ENCODE data around the gene PTRHD1. TPM values are rescaled to one million over a fixed set of nuclear protein-coding genes. Genes with fewer than 3 reads are reported as not detected.

PTRHD1 gene
- total RNA-seq, 3 donors from 2014 or later (not counting 1 experiment from before 2014, with no cell fraction given), result 12.7 to 22.9 (median 15.9) TPM

DNA sequence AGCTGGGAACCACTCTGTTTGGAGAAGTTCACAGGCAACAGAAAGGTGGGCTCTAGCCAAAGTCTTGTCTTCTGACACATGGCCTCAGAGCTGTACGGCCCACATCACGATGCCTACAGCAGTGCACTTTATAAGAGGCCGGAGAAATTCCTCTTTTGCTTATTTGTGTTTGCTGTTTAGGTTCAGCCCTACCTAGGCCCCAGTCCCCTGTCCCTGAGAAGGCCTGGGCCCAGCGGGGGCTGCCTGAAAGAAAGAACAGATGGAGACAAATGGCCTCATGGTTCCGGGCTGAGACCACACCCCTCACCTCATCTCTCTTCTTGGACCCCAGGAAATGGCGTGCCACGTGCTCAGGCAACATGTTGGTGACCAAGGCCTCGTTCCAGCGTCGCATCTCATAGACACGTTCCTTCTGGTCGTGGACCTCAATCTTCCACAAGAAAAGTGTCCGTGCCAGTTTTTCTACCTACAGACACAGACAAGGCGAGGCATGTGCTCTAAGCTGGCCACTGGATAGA is 30.9 kb upstream of the PTRHD1 start:
- TF ChIP-seq, protein P1, sequence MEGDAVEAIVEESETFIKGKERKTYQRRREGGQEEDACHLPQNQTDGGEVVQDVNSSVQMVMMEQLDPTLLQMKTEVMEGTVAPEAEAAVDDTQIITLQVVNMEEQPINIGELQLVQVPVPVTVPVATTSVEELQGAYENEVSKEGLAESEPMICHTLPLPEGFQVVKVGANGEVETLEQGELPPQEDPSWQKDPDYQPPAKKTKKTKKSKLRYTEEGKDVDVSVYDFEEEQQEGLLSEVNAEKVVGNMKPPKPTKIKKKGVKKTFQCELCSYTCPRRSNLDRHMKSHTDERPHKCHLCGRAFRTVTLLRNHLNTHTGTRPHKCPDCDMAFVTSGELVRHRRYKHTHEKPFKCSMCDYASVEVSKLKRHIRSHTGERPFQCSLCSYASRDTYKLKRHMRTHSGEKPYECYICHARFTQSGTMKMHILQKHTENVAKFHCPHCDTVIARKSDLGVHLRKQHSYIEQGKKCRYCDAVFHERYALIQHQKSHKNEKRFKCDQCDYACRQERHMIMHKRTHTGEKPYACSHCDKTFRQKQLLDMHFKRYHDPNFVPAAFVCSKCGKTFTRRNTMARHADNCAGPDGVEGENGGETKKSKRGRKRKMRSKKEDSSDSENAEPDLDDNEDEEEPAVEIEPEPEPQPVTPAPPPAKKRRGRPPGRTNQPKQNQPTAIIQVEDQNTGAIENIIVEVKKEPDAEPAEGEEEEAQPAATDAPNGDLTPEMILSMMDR (IDR thresholded peaks at IDR 0.05), result no peak
- Histone ChIP-seq H3K36me3 (ENCODE audit: control insufficient read depth, insufficient read depth, low read length) (peaks cover 19% of the 10 kb centered on the region), H3K4me1 (ENCODE audit: control insufficient read depth, insufficient read depth, low read length) (peaks cover 15% of the 10 kb centered on the region), H3K27ac (ENCODE audit: low read length) (no peak overlapping the region), H3K27me3 (ENCODE audit: control insufficient read depth, insufficient read depth, low read length) (no peaks in the 10 kb centered on the region), H3K9me3 (ENCODE audit: control insufficient read depth, insufficient read depth, low read length) (no peaks in the 10 kb centered on the region), H3K4me3 (ENCODE audit: low read length) (no peak overlapping the region)
- Mint-ChIP-seq H3K27me3 (ENCODE audit: low read depth in 2 of 2) (no peaks in the 10 kb centered on the region), H3K4me3 (no peak overlapping the region), H3K9me3 (no peaks in the 10 kb centered on the region), H3K36me3 (no peaks in the 10 kb centered on the region), H3K4me1 (peaks cover 24% of the 10 kb centered on the region in 2 donors), H3K27ac (no peak overlapping the region)
- intact Hi-C loops (cut with micrococcal nuclease), result no loop called here
- 96% methylated on average over 14 of the region's 14 CpGs for WGBS (ENCODE audit: insufficient coverage)
- ATAC-seq, result no peak
- peak in 1 of 2 donors; percentile 13 for DNase-seq

DNA sequence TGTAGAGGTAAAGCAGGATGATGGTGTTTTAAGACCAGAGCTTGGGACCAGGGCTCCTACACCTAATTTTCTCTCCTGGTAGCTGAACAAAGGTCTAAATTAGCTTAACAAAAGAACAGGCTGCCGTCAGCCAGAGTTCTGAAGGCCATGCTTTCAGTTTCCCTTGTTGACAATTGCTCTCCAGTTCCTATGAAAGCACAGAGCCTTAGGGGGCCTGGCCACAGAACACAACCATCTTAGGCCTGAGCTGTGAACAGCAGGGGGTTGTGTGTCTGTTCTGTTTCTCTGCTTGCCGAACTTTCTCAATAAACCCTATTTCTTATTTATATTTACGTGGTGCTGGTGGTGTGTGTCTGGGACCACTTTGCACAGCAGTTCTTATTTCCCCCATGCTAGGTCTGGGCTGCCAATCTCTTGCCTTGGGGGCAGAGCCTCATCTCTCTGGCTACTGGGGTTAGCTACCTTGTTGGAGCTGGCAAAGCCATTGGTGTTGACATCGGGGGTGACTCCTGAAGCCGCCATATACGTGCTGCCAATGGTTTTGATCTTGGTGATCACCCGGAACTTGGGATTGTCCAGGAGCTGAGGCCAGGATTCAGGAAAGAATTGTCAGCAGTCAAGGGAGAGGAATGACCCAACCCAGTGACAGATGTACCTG is 29.0 kb upstream of the PTRHD1 start:
- intact Hi-C loops (cut with micrococcal nuclease), result no loop called here
- no peaks in the 10 kb centered on the region for H3K9me3 Mint-ChIP-seq
- Histone ChIP-seq H3K36me3 (ENCODE audit: control insufficient read depth, insufficient read depth, low read length) (peaks cover 30% of the 10 kb centered on the region), H3K27ac (ENCODE audit: low read length) (no peak overlapping the region), H3K9me3 (ENCODE audit: control insufficient read depth, insufficient read depth, low read length) (no peaks in the 10 kb centered on the region), H3K4me1 (ENCODE audit: control insufficient read depth, insufficient read depth, low read length) (peaks cover 10% of the 10 kb centered on the region), H3K27me3 (ENCODE audit: control insufficient read depth, insufficient read depth, low read length) (no peaks in the 10 kb centered on the region), H3K4me3 (ENCODE audit: low read length) (no peak overlapping the region)
- H3K4me3 Mint-ChIP-seq, result no peak overlapping the region
- WGBS (ENCODE audit: insufficient coverage), result 93% methylated on average over 5 of the region's 7 CpGs
- peaks cover 7% of the 10 kb centered on the region for H3K36me3 Mint-ChIP-seq
- H3K4me1 Mint-ChIP-seq, result peaks cover 16 to 17% of the 10 kb centered on the region in 2 donors
- no peaks in the 10 kb centered on the region for H3K27me3 Mint-ChIP-seq (ENCODE audit: low read depth in 2 of 2)
- DNase-seq, result no peak
- TF ChIP-seq, protein P1 (IDR thresholded peaks at IDR 0.05), result no peak
- peak overlapping the region in 1 of 2 donors; percentile 45 for H3K27ac Mint-ChIP-seq
- no peak for ATAC-seq

- Histone ChIP-seq H3K4me3 (ENCODE audit: low read length) (no peak overlapping the region), H3K4me1 (ENCODE audit: control insufficient read depth, insufficient read depth, low read length) (peaks cover 8% of the 10 kb centered on the region), H3K9me3 (ENCODE audit: control insufficient read depth, insufficient read depth, low read length) (no peaks in the 10 kb centered on the region), H3K27ac (ENCODE audit: low read length) (no peak overlapping the region), H3K27me3 (ENCODE audit: control insufficient read depth, insufficient read depth, low read length) (no peaks in the 10 kb centered on the region), H3K36me3 (ENCODE audit: control insufficient read depth, insufficient read depth, low read length) (peaks cover 35% of the 10 kb centered on the region)
- TF ChIP-seq, protein P1 (IDR thresholded peaks at IDR 0.05), result no peak
- DNase-seq (no peak), ATAC-seq (no peak)
- H3K4me1 Mint-ChIP-seq, result peaks cover 9 to 10% of the 10 kb centered on the region in 2 donors
- no peaks in the 10 kb centered on the region for H3K27me3 Mint-ChIP-seq (ENCODE audit: low read depth in 2 of 2)
- no peak overlapping the region for H3K4me3 Mint-ChIP-seq
- 94% methylated on average over 15 of the region's 15 CpGs for WGBS (ENCODE audit: insufficient coverage)
- peak overlapping the region in 1 of 2 donors; percentile 60 for H3K27ac Mint-ChIP-seq
- intact Hi-C loops (cut with micrococcal nuclease), result no loop called here
- no peaks in the 10 kb centered on the region for H3K9me3 Mint-ChIP-seq
- H3K36me3 Mint-ChIP-seq, result peaks cover 7% of the 10 kb centered on the region
Observed at GRCh38 chr2:24821433-24821891, 28.3 kb upstream of the PTRHD1 start.
